SW 1271 (cell line): Measurements from ENCODE around the gene ZNF560.

Experiments
- DNase-seq, 2 experiments: peaks; one replicate each; lab custom pipeline; 2025; lab: John Stamatoyannopoulos, UW

The ZNF560 gene

GRCh38 chr19:9435279-9436268 lies 62.8 kb downstream of the ZNF560 start, which contains the start of gene ZNF266:
Gene ZNF266, minus strand, starts transcription at chr19:9435573. Its CDS starts 15,484 bp downstream, at chr19:9420089.
- DNase-seq, result peak; percentile 74 to 88

GRCh38 chr19:9431475-9431874 lies 66.9 kb downstream of the ZNF560 start:
- DNase-seq, result peak in 1 of 2 experiments; percentile 37

GRCh38 chr19:9430444-9430843 lies 68.0 kb downstream of the ZNF560 start:
- DNase-seq, result no peak

- no peak for DNase-seq
Observed at GRCh38 chr19:9427941-9428340, 70.5 kb downstream of the ZNF560 start.
